ENCODE data around the gene ILDR1.

DNA sequence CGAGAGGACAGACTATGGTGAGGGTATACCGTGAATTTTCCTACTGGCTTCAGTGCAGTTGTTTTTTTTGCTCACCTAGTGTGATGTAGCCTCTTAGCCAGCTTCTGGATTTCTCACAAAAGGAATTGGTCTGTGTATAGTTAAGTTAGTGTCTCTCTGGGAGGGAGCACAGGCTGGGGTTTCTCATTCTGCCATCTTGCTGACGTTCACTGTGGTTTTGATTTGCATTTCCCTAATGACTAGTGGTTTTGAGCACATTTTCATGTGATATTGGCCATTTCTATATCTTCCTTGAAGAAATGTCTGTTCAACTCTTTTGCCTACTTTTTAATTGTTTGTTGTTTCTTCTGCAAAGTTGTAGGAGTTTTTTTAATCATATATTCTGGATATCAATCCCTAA is 30.9 kb upstream of the ILDR1 start:
- TF ChIP-seq, protein P1, sequence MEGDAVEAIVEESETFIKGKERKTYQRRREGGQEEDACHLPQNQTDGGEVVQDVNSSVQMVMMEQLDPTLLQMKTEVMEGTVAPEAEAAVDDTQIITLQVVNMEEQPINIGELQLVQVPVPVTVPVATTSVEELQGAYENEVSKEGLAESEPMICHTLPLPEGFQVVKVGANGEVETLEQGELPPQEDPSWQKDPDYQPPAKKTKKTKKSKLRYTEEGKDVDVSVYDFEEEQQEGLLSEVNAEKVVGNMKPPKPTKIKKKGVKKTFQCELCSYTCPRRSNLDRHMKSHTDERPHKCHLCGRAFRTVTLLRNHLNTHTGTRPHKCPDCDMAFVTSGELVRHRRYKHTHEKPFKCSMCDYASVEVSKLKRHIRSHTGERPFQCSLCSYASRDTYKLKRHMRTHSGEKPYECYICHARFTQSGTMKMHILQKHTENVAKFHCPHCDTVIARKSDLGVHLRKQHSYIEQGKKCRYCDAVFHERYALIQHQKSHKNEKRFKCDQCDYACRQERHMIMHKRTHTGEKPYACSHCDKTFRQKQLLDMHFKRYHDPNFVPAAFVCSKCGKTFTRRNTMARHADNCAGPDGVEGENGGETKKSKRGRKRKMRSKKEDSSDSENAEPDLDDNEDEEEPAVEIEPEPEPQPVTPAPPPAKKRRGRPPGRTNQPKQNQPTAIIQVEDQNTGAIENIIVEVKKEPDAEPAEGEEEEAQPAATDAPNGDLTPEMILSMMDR (IDR thresholded peaks at IDR 0.05; ENCODE audit: low read depth, low read length), result no peak
- no peak for TF ChIP-seq EZH2phosphoT487 (IDR thresholded peaks at IDR 0.05; ENCODE audit: low read depth)

All from OCI-LY3 (cell line).